ENCODE measurements around the gene ZBTB45. TPM values are rescaled to one million over a fixed set of nuclear protein-coding genes. Genes with fewer than 3 reads are reported as not detected.

ZBTB45 gene
- polyA plus RNA-seq, 3 donors = 2.2 to 5.3 (median 2.6) TPM

DNA sequence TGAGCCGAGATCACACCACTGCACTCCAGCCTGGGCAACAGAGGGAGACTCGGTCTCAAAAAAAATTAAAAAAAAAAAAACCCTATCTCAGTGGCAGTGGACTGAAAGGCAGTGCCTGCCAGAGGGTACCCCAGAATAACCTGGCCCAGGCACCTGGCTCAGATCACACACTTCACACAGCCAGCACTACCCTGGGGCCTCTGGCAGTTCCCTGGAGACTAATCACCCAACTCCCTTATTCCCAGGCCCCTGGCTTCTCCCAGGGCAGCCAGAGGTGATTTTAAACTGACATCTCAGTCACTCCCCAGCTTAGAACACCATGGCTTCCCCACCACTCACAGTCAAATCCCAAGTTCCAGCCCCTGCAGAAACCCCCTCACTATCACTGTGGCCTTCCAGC, 4.4 kb downstream of the ZBTB45 start:
- DNase-seq = no peak
- no peak overlapping the region for H3K4me2 ChIP-seq (replicated peaks; ENCODE audit: extremely low read depth, low read length, poor library complexity, severe bottlenecking)
- TF ChIP-seq, protein P1, sequence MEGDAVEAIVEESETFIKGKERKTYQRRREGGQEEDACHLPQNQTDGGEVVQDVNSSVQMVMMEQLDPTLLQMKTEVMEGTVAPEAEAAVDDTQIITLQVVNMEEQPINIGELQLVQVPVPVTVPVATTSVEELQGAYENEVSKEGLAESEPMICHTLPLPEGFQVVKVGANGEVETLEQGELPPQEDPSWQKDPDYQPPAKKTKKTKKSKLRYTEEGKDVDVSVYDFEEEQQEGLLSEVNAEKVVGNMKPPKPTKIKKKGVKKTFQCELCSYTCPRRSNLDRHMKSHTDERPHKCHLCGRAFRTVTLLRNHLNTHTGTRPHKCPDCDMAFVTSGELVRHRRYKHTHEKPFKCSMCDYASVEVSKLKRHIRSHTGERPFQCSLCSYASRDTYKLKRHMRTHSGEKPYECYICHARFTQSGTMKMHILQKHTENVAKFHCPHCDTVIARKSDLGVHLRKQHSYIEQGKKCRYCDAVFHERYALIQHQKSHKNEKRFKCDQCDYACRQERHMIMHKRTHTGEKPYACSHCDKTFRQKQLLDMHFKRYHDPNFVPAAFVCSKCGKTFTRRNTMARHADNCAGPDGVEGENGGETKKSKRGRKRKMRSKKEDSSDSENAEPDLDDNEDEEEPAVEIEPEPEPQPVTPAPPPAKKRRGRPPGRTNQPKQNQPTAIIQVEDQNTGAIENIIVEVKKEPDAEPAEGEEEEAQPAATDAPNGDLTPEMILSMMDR (IDR thresholded peaks at IDR 0.05) = no peak
- no peak overlapping the region for H3K27ac ChIP-seq (ENCODE audit: low read depth in 1 of 2, low read length in 2 of 2)
- peaks cover 17 to 20% of the 10 kb centered on the region in 2 donors for H3K36me3 ChIP-seq (replicated peaks in 1 of 2; ENCODE audit: control insufficient read depth in 1 of 2, insufficient read depth in 2 of 2, low read length in 2 of 2)
- H3K9ac ChIP-seq (ENCODE audit: insufficient read depth, low read length, poor library complexity, severe bottlenecking) = no peak overlapping the region
- H3K4me1 ChIP-seq (ENCODE audit: control insufficient read depth in 1 of 2, insufficient read depth in 2 of 2, low read length in 2 of 2) = peaks cover 28 to 38% of the 10 kb centered on the region in 2 donors
- H3K9me3 Mint-ChIP-seq = no peaks in the 10 kb centered on the region
- no peaks in the 10 kb centered on the region for H3K9me3 ChIP-seq (replicated peaks in 1 of 2; ENCODE audit: control insufficient read depth in 1 of 2, insufficient read depth in 1 of 2, low read length in 2 of 2)
- no peaks in the 10 kb centered on the region for H3K27me3 ChIP-seq (ENCODE audit: control insufficient read depth in 2 of 2, insufficient read depth in 2 of 2, low read length in 2 of 2)
- H3K79me2 ChIP-seq (ENCODE audit: insufficient read depth, low read length) = peaks cover 44% of the 10 kb centered on the region
- H2AFZ ChIP-seq (ENCODE audit: insufficient read depth, low read depth, low read length, poor library complexity, severe bottlenecking) = no peak overlapping the region
- 83% methylated on average over 1 of the region's 2 CpGs for WGBS (ENCODE audit: insufficient coverage)
- H4K20me1 ChIP-seq (ENCODE audit: insufficient read depth, low read length) = peaks cover 40% of the 10 kb centered on the region
- H3K36me3 Mint-ChIP-seq = peaks cover 19 to 30% of the 10 kb centered on the region in 2 donors
- H3K4me3 ChIP-seq (replicated peaks in 1 of 3; ENCODE audit: low read depth in 2 of 3, low read length in 3 of 3) = no peak overlapping the region
- intact Hi-C loops (cut with micrococcal nuclease) = no loop called here
- peak overlapping the region in 3 of 7 donors; percentile 1 to 62 (median 4) for H3K27ac Mint-ChIP-seq
- H3K4me1 Mint-ChIP-seq = peaks cover 37% of the 10 kb centered on the region
- H3K27me3 Mint-ChIP-seq (ENCODE audit: low read depth in 3 of 3) = peaks cover 0 to 2% (median 0%) of the 10 kb centered on the region in 3 donors
- no peak overlapping the region for H3K4me3 Mint-ChIP-seq

DNA sequence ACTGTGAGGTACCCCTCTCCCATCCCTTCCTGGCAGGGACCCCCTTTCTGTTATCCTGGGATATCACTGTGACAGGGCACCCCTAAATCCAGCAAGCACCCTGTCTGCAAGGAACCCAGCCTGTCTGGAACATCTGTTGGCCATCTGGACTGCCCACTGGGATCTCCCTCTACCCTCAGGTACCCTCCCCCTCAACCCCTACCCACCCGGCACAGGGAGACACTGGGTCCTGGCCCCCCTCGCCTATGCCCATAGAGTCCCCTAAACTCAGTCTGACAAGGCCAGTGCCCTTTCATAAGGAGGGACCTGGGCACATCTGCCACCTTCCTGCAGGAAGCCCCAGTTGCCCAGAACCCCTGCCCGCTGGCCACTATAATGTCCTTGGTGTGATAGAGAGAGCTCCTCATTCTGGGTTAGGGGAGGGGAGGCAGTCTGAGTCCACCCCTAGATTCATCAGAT, 5.0 kb downstream of the ZBTB45 start:
- Histone ChIP-seq H3K4me3 (replicated peaks in 1 of 3; ENCODE audit: low read depth in 2 of 3, low read length in 3 of 3) (peak overlapping the region in 1 of 3 experiments; percentile 56), H3K4me2 (replicated peaks; ENCODE audit: extremely low read depth, low read length, poor library complexity, severe bottlenecking) (peak overlapping the region; percentile 60), H4K20me1 (ENCODE audit: insufficient read depth, low read length) (peaks cover 40% of the 10 kb centered on the region), H3K4me1 (ENCODE audit: control insufficient read depth in 1 of 2, insufficient read depth in 2 of 2, low read length in 2 of 2) (peaks cover 23 to 33% of the 10 kb centered on the region in 2 donors), H2AFZ (ENCODE audit: insufficient read depth, low read depth, low read length, poor library complexity, severe bottlenecking) (no peak overlapping the region), H3K9ac (ENCODE audit: insufficient read depth, low read length, poor library complexity, severe bottlenecking) (no peak overlapping the region), H3K36me3 (replicated peaks in 1 of 2; ENCODE audit: control insufficient read depth in 1 of 2, insufficient read depth in 2 of 2, low read length in 2 of 2) (peaks cover 17 to 20% of the 10 kb centered on the region in 2 donors), H3K27me3 (ENCODE audit: control insufficient read depth in 2 of 2, insufficient read depth in 2 of 2, low read length in 2 of 2) (no peaks in the 10 kb centered on the region), H3K9me3 (replicated peaks in 1 of 2; ENCODE audit: control insufficient read depth in 1 of 2, insufficient read depth in 1 of 2, low read length in 2 of 2) (no peaks in the 10 kb centered on the region), H3K27ac (ENCODE audit: low read depth in 1 of 2, low read length in 2 of 2) (peak overlapping the region in 1 of 2 donors; percentile 41), H3K79me2 (ENCODE audit: insufficient read depth, low read length) (peaks cover 44% of the 10 kb centered on the region)
- Mint-ChIP-seq H3K36me3 (peaks cover 19 to 30% of the 10 kb centered on the region in 2 donors), H3K27me3 (ENCODE audit: low read depth in 3 of 3) (peaks cover 0 to 2% (median 0%) of the 10 kb centered on the region in 3 donors), H3K9me3 (peaks cover 0 to 4% (median 0%) of the 10 kb centered on the region in 7 donors), H3K27ac (peak overlapping the region in 4 of 7 donors; percentile 15 to 70 (median 62)), H3K4me1 (peaks cover 32% of the 10 kb centered on the region), H3K4me3 (peak overlapping the region; percentile 71 to 80)
- WGBS (ENCODE audit: insufficient coverage) = 66% methylated on average over 2 of the region's 3 CpGs
- no peak for DNase-seq
- intact Hi-C loops (cut with micrococcal nuclease) = no loop called here
- TF ChIP-seq, protein P1 (IDR thresholded peaks at IDR 0.05) = no peak

Data from CD14-positive monocyte (primary cell).